ENCODE data around the gene ARHGAP24.

Gene ARHGAP24

GRCh38 chr4:85570388-85570787, 95.4 kb downstream of the ARHGAP24 start:
- no peak for TF ChIP-seq EGR1 (IDR thresholded peaks at IDR 0.05)
- TF ChIP-seq REST (IDR thresholded peaks at IDR 0.05; ENCODE audit: low read depth) = no peak
- TF ChIP-seq TCF12 (IDR thresholded peaks at IDR 0.05; ENCODE audit: low read depth) = no peak
- TF ChIP-seq FOXM1 (IDR thresholded peaks at IDR 0.05; ENCODE audit: borderline replicate concordance, low read depth) = no peak
- no peak for TF ChIP-seq TAF1 (IDR thresholded peaks at IDR 0.05; ENCODE audit: low read depth)
- no peak for TF ChIP-seq EP300 (IDR thresholded peaks at IDR 0.05; ENCODE audit: borderline replicate concordance)
- TF ChIP-seq NFIC (IDR thresholded peaks at IDR 0.05) = no peak
- no peak for TF ChIP-seq MAX (IDR thresholded peaks at IDR 0.05)
- TF ChIP-seq USF1 (IDR thresholded peaks at IDR 0.05) = no peak
- TF ChIP-seq YY1 (IDR thresholded peaks at IDR 0.05; ENCODE audit: low read depth) = no peak
- TF ChIP-seq ZBTB7A (IDR thresholded peaks at IDR 0.05; ENCODE audit: low read depth) = no peak
- TF ChIP-seq CREB1 (IDR thresholded peaks at IDR 0.05; ENCODE audit: low read depth) = no peak
- no peak for TF ChIP-seq RAD21 (IDR thresholded peaks at IDR 0.05; ENCODE audit: low read depth)
- no peak for TF ChIP-seq TEAD4 (IDR thresholded peaks at IDR 0.05)
- no peak for TF ChIP-seq CEBPB (IDR thresholded peaks at IDR 0.05)

GRCh38 chr4:85571008-85571407, 96.1 kb downstream of the ARHGAP24 start:
- TF ChIP-seq REST (IDR thresholded peaks at IDR 0.05; ENCODE audit: low read depth) (no peak), TCF12 (IDR thresholded peaks at IDR 0.05; ENCODE audit: low read depth) (no peak), MAX (IDR thresholded peaks at IDR 0.05) (no peak), EP300 (IDR thresholded peaks at IDR 0.05; ENCODE audit: borderline replicate concordance) (no peak), EGR1 (IDR thresholded peaks at IDR 0.05) (no peak), RAD21 (IDR thresholded peaks at IDR 0.05; ENCODE audit: low read depth) (no peak), CREB1 (IDR thresholded peaks at IDR 0.05; ENCODE audit: low read depth) (no peak), USF1 (IDR thresholded peaks at IDR 0.05) (no peak), TEAD4 (IDR thresholded peaks at IDR 0.05) (no peak), CEBPB (IDR thresholded peaks at IDR 0.05) (no peak), YY1 (IDR thresholded peaks at IDR 0.05; ENCODE audit: low read depth) (no peak), ZBTB7A (IDR thresholded peaks at IDR 0.05; ENCODE audit: low read depth) (no peak), NFIC (IDR thresholded peaks at IDR 0.05) (no peak), FOXM1 (IDR thresholded peaks at IDR 0.05; ENCODE audit: borderline replicate concordance, low read depth) (no peak), TAF1 (IDR thresholded peaks at IDR 0.05; ENCODE audit: low read depth) (no peak)

GRCh38 chr4:85573270-85573669, 98.3 kb downstream of the ARHGAP24 start:
- no peak for TF ChIP-seq EGR1 (IDR thresholded peaks at IDR 0.05)
- no peak for TF ChIP-seq YY1 (IDR thresholded peaks at IDR 0.05; ENCODE audit: low read depth)
- TF ChIP-seq NFIC (IDR thresholded peaks at IDR 0.05) = no peak
- TF ChIP-seq TAF1 (IDR thresholded peaks at IDR 0.05; ENCODE audit: low read depth) = no peak

- no peak for TF ChIP-seq USF1 (IDR thresholded peaks at IDR 0.05)
- TF ChIP-seq NFIC (IDR thresholded peaks at IDR 0.05) = no peak
- TF ChIP-seq CREB1 (IDR thresholded peaks at IDR 0.05; ENCODE audit: low read depth) = no peak
- no peak for TF ChIP-seq REST (IDR thresholded peaks at IDR 0.05; ENCODE audit: low read depth)
- TF ChIP-seq EGR1 (IDR thresholded peaks at IDR 0.05) = no peak
- TF ChIP-seq MAX (IDR thresholded peaks at IDR 0.05) = no peak
- TF ChIP-seq FOXM1 (IDR thresholded peaks at IDR 0.05; ENCODE audit: borderline replicate concordance, low read depth) = no peak
- no peak for TF ChIP-seq TAF1 (IDR thresholded peaks at IDR 0.05; ENCODE audit: low read depth)
- TF ChIP-seq RAD21 (IDR thresholded peaks at IDR 0.05; ENCODE audit: low read depth) = no peak
- TF ChIP-seq CEBPB (IDR thresholded peaks at IDR 0.05) = no peak
- TF ChIP-seq YY1 (IDR thresholded peaks at IDR 0.05; ENCODE audit: low read depth) = no peak
- TF ChIP-seq TCF12 (IDR thresholded peaks at IDR 0.05; ENCODE audit: low read depth) = no peak
- TF ChIP-seq EP300 (IDR thresholded peaks at IDR 0.05; ENCODE audit: borderline replicate concordance) = no peak
- no peak for TF ChIP-seq TEAD4 (IDR thresholded peaks at IDR 0.05)
Measured at GRCh38 chr4:85577307-85577706, 102.4 kb downstream of the ARHGAP24 start.
